IMR-90 (cell line): ENCODE data around the gene MEIKIN.

ENCODE experiments used
- BHLHE40 ChIP-seq: fragments of 150-350 bp; IDR thresholded peaks from 2 replicates; pipeline ENCODE4 v1.6.1; 2016; ENCODE audit warnings: mild to moderate bottlenecking, low read depth, low read length
- CHD1 ChIP-seq: IDR thresholded peaks from 2 replicates; pipeline ENCODE4 v1.6.1; 2012; ENCODE audit warnings: low read depth, low read length, improper control_type of control experiment
- CTCF ChIP-seq: conservative IDR thresholded peaks from 2 replicates; pipeline ENCODE4 v1.5.1; 2012; ENCODE audit warnings: mild to moderate bottlenecking, low read depth, low read length, improper control_type of control experiment
- MAFK ChIP-seq: IDR thresholded peaks from 2 replicates; pipeline ENCODE4 v1.6.1; 2012; ENCODE audit warnings: low read depth, low read length, improper control_type of control experiment
- MAZ ChIP-seq: IDR thresholded peaks from 2 replicates; pipeline ENCODE4 v1.6.1; 2012; ENCODE audit warnings: low read depth, mild to moderate bottlenecking, low read length, improper control_type of control experiment, moderate library complexity, borderline replicate concordance
- MXI1 ChIP-seq: IDR thresholded peaks from 2 replicates; pipeline ENCODE4 v1.6.1; 2012; ENCODE audit warnings: low read depth, mild to moderate bottlenecking, low read length, moderate library complexity, borderline replicate concordance
- NFE2L2 ChIP-seq: fragments of 150-350 bp; IDR thresholded peaks from 2 replicates; pipeline ENCODE4 v1.6.1; 2016; ENCODE audit warnings: low read depth, mild to moderate bottlenecking, low read length
- POLR2A ChIP-seq: IDR thresholded peaks from 2 replicates; pipeline ENCODE4 v1.6.1; 2012; ENCODE audit warnings: mild to moderate bottlenecking, low read depth, low read length
- RAD21 ChIP-seq: IDR thresholded peaks from 2 replicates; pipeline ENCODE4 v1.6.1; 2012; ENCODE audit warnings: low read length, improper control_type of control experiment
- RFX5 ChIP-seq: IDR thresholded peaks from 2 replicates; pipeline ENCODE4 v1.8.0; 2012; ENCODE audit warnings: low read depth, mild to moderate bottlenecking, low read length, moderate library complexity
- SMC3 ChIP-seq: fragments of 150-350 bp; IDR thresholded peaks from 2 replicates; pipeline ENCODE4 v1.6.1; 2016; ENCODE audit warnings: low read depth, mild to moderate bottlenecking, antibody characterized with exemption, low read length, moderate library complexity

- TF ChIP-seq MAZ: no peak
- no peak for TF ChIP-seq MXI1
- TF ChIP-seq CTCF: no peak
- no peak for TF ChIP-seq RAD21
- TF ChIP-seq POLR2A: no peak
- TF ChIP-seq SMC3: no peak
- TF ChIP-seq BHLHE40: no peak
- TF ChIP-seq MAFK: no peak
- TF ChIP-seq RFX5: no peak
- no peak for TF ChIP-seq CHD1
- no peak for TF ChIP-seq NFE2L2
Observed at GRCh38 chr5:131769336-131769735, 176.1 kb downstream of the MEIKIN start.
